HG03575 (cell line): Measurements from ENCODE around the gene AMD1.

Experiments
- ATAC-seq: cut with Tn5 transposase; IDR thresholded peaks from one replicate; pipeline ENCODE4 v1.9.1; 2021; ENCODE audit not compliant: unreplicated experiment, insufficient number of reproducible peaks, low FRiP score; ENCODE audit errors: extremely low read depth

Gene AMD1

DNA sequence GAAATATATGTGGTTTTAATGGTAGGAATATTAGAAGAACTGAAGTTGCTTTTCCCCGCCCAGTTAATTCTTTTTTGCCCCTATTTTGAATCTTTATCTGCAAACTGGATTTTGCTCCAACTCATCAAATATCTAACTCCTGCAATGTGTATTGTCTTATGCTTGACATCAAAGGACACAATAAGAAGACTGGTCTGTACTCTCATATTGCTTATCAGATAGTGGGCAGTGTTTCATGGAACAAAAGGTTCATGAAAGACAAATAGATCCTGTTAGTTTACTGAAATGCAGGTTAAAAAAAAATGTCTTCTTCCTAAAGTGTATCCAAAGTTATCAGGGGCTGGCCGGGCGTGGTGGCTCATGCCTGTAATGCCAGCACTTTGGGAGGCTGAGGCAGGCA, 56.2 kb downstream of the AMD1 start:
- ATAC-seq = no peak

DNA sequence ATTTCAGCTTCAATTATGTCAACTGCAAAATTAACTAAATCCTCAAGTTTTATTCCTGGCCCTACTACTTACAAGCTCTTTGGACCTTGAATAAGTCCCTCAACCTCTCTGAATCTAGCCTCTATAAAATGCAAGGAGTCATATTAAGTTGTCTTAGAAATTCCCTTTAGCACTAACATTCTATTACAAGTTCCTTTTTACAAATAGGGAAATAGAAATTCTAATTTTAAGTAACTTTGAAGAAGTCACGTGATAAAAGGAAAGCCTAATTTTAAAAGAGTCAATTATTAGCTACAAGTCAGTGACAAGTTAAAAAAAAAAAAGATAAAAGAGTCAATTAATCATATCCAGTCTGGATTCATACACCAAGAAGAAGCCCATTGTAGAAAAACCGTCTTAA, 59.3 kb downstream of the AMD1 start:
- no peak for ATAC-seq

DNA sequence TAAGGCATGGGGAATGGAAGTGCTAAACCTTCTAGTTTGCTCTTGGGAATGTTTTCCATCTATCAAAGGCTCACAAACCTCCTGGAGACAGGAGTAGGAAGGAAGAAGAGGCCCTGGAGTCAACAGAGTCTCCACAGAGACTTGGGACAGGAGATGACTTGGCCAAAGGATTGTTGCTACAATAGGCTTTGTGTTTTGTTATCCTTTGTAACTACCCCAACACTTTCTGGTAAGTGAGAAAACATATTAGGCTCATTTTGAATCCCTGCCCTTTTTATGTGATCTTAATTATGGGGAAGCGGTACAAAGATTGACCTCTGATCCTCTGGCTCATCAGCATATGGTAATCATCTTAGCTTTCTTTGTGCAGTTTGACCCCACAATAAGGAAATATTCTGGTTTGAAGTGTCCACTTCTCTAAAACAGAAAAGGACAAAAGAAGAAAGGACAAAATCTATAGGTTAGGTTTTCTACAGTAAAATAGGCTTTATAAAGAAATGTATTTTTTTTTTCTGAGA, 59.9 kb downstream of the AMD1 start:
- no peak for ATAC-seq

DNA sequence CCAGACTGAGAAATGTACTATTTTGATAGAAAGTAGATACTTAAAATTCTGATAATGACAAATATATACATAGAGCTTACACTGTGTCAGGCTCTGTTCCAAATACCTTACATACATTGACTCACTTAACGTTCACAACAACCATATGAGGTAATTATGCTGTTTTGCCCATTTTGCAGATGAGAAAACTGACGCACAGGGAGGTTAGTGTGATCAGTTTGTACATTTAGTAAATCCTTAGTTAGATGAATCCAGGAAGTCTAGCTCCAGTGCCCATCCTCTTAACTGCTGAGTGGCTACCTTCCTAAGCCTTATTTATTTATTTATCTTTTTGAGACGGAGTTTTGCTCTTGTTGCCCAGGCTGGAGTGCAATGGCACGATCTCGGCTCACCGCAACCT, 60.6 kb downstream of the AMD1 start:
- no peak for ATAC-seq

- no peak for ATAC-seq
These were observed 63.6 kb downstream of the AMD1 start for GRCh38 chr6:110938171-110938570.

GRCh38 chr6:110939429-110940200, 65.0 kb downstream of the AMD1 start:
- no peak for ATAC-seq

DNA sequence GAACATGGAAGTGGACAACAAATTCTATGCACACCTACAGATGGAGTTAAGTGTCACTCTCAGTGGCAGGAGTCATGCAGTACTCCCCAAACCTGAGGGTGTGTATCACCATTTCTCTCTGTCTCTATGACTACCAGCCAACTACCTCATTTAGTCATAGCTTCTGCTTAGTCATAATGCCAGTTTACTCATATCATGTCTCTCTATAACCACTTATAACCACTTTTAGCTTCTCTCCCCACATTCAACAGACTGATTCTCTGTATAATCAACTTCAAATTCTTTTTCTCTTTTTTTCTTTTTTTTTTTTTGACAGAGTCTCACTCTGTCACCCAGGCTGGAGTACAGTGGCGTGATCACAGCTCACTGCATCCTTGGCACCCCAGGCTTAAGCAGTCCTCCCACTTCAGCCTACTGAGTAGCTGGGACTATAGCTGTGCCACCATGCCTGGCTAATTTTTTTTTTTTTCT, 70.1 kb downstream of the AMD1 start:
- peak; percentile 99 for ATAC-seq
